ENCODE measurements around the gene KRT76. TPM values are rescaled to one million over a fixed set of nuclear protein-coding genes. Genes with fewer than 3 reads are reported as not detected.
"Not testable (repeated sequence)": the region's sequence is repeated elsewhere in the genome, so short reads cannot be mapped to it uniquely, and the experiment has no call there.

KRT76 gene
- total and polyA plus RNA-seq, 4 donors = not detected

DNA sequence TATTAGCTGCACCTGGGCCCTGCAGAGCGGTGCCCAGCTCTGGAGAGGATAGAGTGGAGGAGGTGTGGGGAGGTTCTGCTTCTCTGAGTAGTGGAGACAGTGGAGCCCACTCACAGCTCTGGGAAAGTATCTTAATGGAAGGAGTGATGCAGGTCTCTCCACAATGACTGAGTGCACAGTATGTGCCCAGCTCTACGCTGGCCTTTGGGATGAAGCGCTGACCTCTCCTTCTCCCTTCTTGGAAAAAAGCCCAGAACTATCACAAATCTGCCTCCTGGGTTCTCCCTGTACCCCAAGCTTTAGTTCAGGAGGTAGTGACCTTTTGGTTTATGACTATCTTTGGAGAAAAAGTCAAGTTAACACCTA is 19.3 kb upstream of the KRT76 start:
- Histone ChIP-seq H3K4me3 (no peak overlapping the region), H3K36me3 (ENCODE audit: control insufficient read depth in 4 of 4, insufficient read depth in 4 of 4, low read length in 4 of 4) (no peaks in the 10 kb centered on the region), H3K27me3 (ENCODE audit: control insufficient read depth in 3 of 3, insufficient read depth in 3 of 3, low read length in 2 of 3) (peaks cover 0 to 17% (median 6%) of the 10 kb centered on the region in 3 donors), H3K27ac (ENCODE audit: low read depth in 1 of 2, low read length in 1 of 2) (no peak overlapping the region), H3K9ac (ENCODE audit: insufficient read depth in 1 of 2, low read length in 2 of 2) (no peak overlapping the region), H3K9me3 (ENCODE audit: control insufficient read depth in 4 of 4, insufficient read depth in 3 of 4, low read length in 3 of 4) (no peaks in the 10 kb centered on the region), H3K4me1 (ENCODE audit: control insufficient read depth in 5 of 5, insufficient read depth in 5 of 5, low read length in 5 of 5) (peaks cover 0 to 8% (median 0%) of the 10 kb centered on the region in 5 donors)
- WGBS, 2 donors = 96 to 98% methylated on average over 3 of the region's 3 CpGs
- ATAC-seq (ENCODE audit: insufficient read depth, low FRiP score) (no peak), DNase-seq (no peak)
- TF ChIP-seq, protein P1, sequence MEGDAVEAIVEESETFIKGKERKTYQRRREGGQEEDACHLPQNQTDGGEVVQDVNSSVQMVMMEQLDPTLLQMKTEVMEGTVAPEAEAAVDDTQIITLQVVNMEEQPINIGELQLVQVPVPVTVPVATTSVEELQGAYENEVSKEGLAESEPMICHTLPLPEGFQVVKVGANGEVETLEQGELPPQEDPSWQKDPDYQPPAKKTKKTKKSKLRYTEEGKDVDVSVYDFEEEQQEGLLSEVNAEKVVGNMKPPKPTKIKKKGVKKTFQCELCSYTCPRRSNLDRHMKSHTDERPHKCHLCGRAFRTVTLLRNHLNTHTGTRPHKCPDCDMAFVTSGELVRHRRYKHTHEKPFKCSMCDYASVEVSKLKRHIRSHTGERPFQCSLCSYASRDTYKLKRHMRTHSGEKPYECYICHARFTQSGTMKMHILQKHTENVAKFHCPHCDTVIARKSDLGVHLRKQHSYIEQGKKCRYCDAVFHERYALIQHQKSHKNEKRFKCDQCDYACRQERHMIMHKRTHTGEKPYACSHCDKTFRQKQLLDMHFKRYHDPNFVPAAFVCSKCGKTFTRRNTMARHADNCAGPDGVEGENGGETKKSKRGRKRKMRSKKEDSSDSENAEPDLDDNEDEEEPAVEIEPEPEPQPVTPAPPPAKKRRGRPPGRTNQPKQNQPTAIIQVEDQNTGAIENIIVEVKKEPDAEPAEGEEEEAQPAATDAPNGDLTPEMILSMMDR (IDR thresholded peaks at IDR 0.05; ENCODE audit: control extremely low read depth, extremely low read depth) = no peak

DNA sequence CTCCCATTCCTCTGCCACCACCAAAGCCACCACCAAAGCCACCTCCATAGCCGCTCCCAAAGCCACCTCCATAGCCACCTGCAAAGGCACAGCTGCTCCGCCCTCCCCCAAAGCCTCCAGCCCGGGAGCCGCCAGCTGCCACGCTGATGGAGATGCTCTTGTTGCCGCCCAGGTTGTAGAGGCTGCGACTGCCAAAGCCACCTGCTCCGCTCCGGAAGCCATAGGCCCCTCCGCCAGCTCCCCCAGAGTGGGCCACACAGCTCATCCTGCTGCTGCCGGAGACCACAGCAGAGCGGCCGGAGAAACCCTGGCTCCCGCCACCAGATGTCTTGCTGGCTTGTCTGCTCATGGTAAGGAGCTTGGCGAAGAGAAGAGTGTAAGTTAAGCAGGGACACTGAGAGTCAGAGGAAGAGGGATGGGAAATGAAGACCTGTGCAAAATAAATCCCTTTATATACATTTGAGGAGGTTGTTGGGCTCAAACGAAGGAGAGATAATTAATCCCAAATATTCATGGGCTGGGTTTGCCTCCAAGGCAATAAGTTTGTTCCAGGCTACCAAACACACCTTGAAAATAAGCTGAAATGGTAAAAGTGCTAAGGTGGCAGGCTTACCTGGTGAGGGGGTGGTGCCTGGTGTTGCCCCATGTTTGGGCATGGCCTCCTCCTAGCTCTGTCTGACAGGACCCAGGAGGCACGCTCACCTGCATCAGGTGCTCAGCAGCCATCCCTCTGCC is 18.7 kb upstream of the KRT76 start, which contains the start of gene KRT3:
Gene KRT3 (minus strand): TSS at position 424 of the 735 bp plus-strand sequence. CDS start 75 bp downstream, at position 349.
- Histone ChIP-seq H3K4me3 (no peak within 1 kb of the TSS), H3K27me3 (ENCODE audit: control insufficient read depth in 3 of 3, insufficient read depth in 3 of 3, low read length in 2 of 3) (peaks cover 0 to 22% (median 8%) of the 10 kb centered on the region in 3 donors), H3K4me1 (ENCODE audit: control insufficient read depth in 5 of 5, insufficient read depth in 5 of 5, low read length in 5 of 5) (peaks cover 0 to 8% (median 0%) of the 10 kb centered on the region in 5 donors), H3K9me3 (ENCODE audit: control insufficient read depth in 4 of 4, insufficient read depth in 3 of 4, low read length in 3 of 4) (no peaks in the 10 kb centered on the region), H3K36me3 (ENCODE audit: control insufficient read depth in 4 of 4, insufficient read depth in 4 of 4, low read length in 4 of 4) (no peaks in the 10 kb centered on the region), H3K9ac (ENCODE audit: insufficient read depth in 1 of 2, low read length in 2 of 2) (no peak within 1 kb of the TSS), H3K27ac (ENCODE audit: low read depth in 1 of 2, low read length in 1 of 2) (no peak within 1 kb of the TSS)
- TF ChIP-seq, protein P1 (IDR thresholded peaks at IDR 0.05; ENCODE audit: control extremely low read depth, extremely low read depth) = no peak
- ATAC-seq (ENCODE audit: insufficient read depth, low FRiP score) (no peak), DNase-seq (no peak)
- 93 to 95% methylated on average over 17 of the region's 17 CpGs for WGBS, 2 donors

DNA sequence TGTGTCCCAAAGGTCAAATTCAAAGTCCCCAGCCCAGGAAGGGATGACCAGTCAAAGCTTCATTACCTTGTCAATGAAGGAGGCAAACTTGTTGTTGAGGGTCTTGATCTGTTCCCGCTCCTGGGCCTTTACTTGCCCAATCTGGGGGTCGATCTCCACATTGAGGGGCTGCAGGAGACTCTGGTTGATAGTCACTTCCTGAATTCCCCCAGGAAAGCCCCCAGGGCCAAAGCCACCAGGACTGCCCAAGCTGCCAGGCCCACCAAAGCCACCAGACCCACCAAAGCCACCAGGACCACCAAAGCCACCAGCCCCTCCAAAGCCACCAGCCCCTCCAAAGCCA is 18.2 kb upstream of the KRT76 start:
- not testable (repeated sequence) for DNase-seq
- peaks cover 0 to 28% (median 14%) of the 10 kb centered on the region in 3 donors for H3K27me3 ChIP-seq (ENCODE audit: control insufficient read depth in 3 of 3, insufficient read depth in 3 of 3, low read length in 2 of 3)
- 92 to 100% methylated on average over 2 of the region's 2 CpGs for WGBS, 2 donors

DNA sequence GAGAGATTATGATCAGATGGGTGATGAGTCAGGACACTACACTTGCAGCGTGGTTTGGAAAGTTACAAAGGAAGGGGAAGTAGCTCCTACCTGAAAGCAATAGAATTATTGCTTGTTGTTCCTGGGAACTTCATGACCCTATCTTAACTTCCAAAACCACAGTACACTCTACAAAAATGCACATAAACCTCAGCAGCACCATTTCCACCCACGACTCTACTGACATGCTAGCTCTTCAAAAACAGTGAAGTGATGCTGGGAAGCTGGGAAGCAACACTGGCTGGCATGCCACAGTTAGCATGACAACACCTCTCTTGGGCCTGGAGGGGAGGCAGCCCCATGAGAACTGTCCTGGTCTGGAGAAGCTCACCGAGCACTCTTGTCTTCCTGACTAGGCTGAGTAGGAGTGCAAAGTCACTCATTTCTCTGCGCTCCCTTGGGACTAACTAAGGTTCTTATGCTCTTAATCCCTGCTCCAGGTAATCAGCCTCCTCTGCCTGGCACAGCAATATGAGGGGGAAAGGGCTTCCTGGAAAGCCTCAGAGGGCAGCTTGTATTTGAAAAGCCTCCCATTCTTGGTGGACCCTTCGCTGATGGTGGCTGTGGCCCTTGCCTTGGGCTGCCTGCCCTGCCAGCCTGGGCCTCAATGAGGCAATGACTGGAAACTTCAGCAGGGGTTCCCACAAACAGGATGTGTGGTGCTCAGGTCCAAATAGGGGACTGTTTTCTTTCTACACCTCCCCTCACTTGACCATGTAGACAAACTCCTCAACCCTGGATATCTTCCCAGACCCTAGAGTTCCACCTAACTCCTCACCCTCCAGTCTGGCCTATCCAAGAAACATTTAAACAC is 17.6 kb upstream of the KRT76 start:
- DNase-seq (no peak), ATAC-seq (ENCODE audit: insufficient read depth, low FRiP score) (no peak)
- Histone ChIP-seq H3K9me3 (ENCODE audit: control insufficient read depth in 4 of 4, insufficient read depth in 3 of 4, low read length in 3 of 4) (no peaks in the 10 kb centered on the region), H3K4me1 (ENCODE audit: control insufficient read depth in 5 of 5, insufficient read depth in 5 of 5, low read length in 5 of 5) (peaks cover 0 to 5% (median 0%) of the 10 kb centered on the region in 5 donors), H3K27me3 (ENCODE audit: control insufficient read depth in 3 of 3, insufficient read depth in 3 of 3, low read length in 2 of 3) (peaks cover 0 to 33% (median 16%) of the 10 kb centered on the region in 3 donors), H3K36me3 (ENCODE audit: control insufficient read depth in 4 of 4, insufficient read depth in 4 of 4, low read length in 4 of 4) (no peaks in the 10 kb centered on the region), H3K27ac (ENCODE audit: low read depth in 1 of 2, low read length in 1 of 2) (no peak overlapping the region), H3K9ac (ENCODE audit: insufficient read depth in 1 of 2, low read length in 2 of 2) (no peak overlapping the region), H3K4me3 (no peak overlapping the region)
- WGBS, 2 donors = 79 to 86% methylated on average over 5 of the region's 5 CpGs
- TF ChIP-seq, protein P1 (IDR thresholded peaks at IDR 0.05; ENCODE audit: control extremely low read depth, extremely low read depth) = no peak

More for the DNA sequence above, 18.2 kb upstream of the KRT76 start:
- H3K4me1 ChIP-seq (ENCODE audit: control insufficient read depth in 5 of 5, insufficient read depth in 5 of 5, low read length in 5 of 5); H3K9ac ChIP-seq (ENCODE audit: insufficient read depth in 1 of 2, low read length in 2 of 2); ATAC-seq (ENCODE audit: insufficient read depth, low FRiP score); H3K9me3 ChIP-seq (ENCODE audit: control insufficient read depth in 4 of 4, insufficient read depth in 3 of 4, low read length in 3 of 4); H3K27ac ChIP-seq (ENCODE audit: low read depth in 1 of 2, low read length in 1 of 2); H3K36me3 ChIP-seq (ENCODE audit: control insufficient read depth in 4 of 4, insufficient read depth in 4 of 4, low read length in 4 of 4); H3K4me3 ChIP-seq: not testable (repeated sequence)

All from lung (tissue), 12 donors.